HG02884 (cell line): Measurements from ENCODE around the gene KIRREL2.

Experiments
- ATAC-seq: cut with Tn5 transposase; IDR thresholded peaks from one replicate; pipeline ENCODE4 v1.9.1; 2021; ENCODE audit warnings: mild to moderate bottlenecking, moderate library complexity; ENCODE audit not compliant: unreplicated experiment

KIRREL2 gene

DNA sequence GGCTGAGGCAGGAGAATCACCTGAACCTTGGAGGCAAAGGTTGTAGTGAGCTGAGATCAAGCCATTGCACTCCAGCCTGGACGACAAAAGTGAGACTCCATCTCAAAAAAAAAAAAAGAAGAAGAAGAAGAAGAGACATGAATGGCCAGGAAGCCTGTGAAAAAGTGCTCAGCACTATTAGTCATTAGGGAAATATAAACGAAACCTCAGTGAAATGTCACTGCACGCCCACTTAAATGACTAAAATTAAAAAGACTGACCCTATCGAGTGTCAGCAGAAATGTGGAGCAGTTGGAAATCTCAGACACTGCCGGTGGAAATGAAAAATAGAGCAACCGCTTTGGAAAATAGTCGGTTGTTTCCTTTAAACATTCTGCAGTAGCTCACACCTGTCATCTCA is 56.9 kb downstream of the KIRREL2 start:
- ATAC-seq = no peak

DNA sequence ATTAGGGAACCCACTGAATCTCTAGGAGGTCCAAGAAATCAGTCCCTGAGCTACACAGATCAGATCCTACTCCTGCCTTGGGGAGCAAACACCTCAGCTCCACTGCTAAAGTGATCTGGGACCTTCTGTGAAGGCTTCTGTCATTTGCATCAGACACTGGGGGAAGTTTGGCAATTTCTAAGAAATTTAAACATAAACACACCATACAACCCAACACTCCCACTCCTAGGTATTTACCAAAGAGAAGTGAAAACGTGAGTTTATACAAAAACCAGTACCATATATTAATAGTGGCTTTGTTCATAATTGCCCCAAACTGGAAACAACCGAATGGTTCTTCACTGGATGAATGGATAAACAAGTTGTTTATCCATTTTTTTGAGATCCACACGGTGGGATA is 58.7 kb downstream of the KIRREL2 start:
- ATAC-seq = no peak
